ENCODE measurements around the gene IGBP1. TPM values are rescaled to one million over a fixed set of nuclear protein-coding genes. Genes with fewer than 3 reads are reported as not detected.

IGBP1 gene
- total RNA-seq, 1 donor from 2014 or later = 50.9 TPM

- Histone ChIP-seq H3K27me3 (ENCODE audit: low read depth) (no peaks in the 10 kb centered on the region), H3K9me3 (replicated peaks) (no peaks in the 10 kb centered on the region), H3K4me1 (no peaks in the 10 kb centered on the region), H3K4me3 (no peak within 1 kb of the TSS), H3K36me3 (no peaks in the 10 kb centered on the region), H3K27ac (replicated peaks) (no peak within 1 kb of the TSS)
- DNase-seq = no peak
- intact Hi-C loops (cut with micrococcal nuclease) = no loop called here
- no peak for TF ChIP-seq CTCF (IDR thresholded peaks at IDR 0.05; ENCODE audit: borderline replicate concordance)
Measured at GRCh38 chrX:70176938-70177533, 43.8 kb downstream of the IGBP1 start, which contains the start of gene DGAT2L6. Gene DGAT2L6 (plus strand): TSS chrX:70177483. CDS start chrX:70177583, 100 bp downstream.

- no peak for TF ChIP-seq CTCF (IDR thresholded peaks at IDR 0.05; ENCODE audit: borderline replicate concordance)
- Histone ChIP-seq H3K27ac (replicated peaks) (no peak overlapping the region), H3K9me3 (replicated peaks) (no peaks in the 10 kb centered on the region), H3K36me3 (no peaks in the 10 kb centered on the region), H3K4me3 (no peak overlapping the region), H3K27me3 (ENCODE audit: low read depth) (no peaks in the 10 kb centered on the region), H3K4me1 (no peaks in the 10 kb centered on the region)
- intact Hi-C loops (cut with micrococcal nuclease) = no loop called here
- no peak for DNase-seq
Measured at GRCh38 chrX:70183091-70183490, 49.8 kb downstream of the IGBP1 start.

GRCh38 chrX:70190225-70190624, 57.0 kb downstream of the IGBP1 start:
- intact Hi-C loops (cut with micrococcal nuclease) = no loop called here
- Histone ChIP-seq H3K27me3 (ENCODE audit: low read depth) (no peaks in the 10 kb centered on the region), H3K4me3 (no peak overlapping the region), H3K27ac (replicated peaks) (no peak overlapping the region), H3K36me3 (no peaks in the 10 kb centered on the region), H3K4me1 (no peaks in the 10 kb centered on the region), H3K9me3 (replicated peaks) (peaks cover 3% of the 10 kb centered on the region)
- no peak for DNase-seq
- TF ChIP-seq CTCF (IDR thresholded peaks at IDR 0.05; ENCODE audit: borderline replicate concordance) = no peak

GRCh38 chrX:70196961-70197720, 63.9 kb downstream of the IGBP1 start:
- Histone ChIP-seq H3K36me3 (no peaks in the 10 kb centered on the region), H3K4me1 (no peaks in the 10 kb centered on the region), H3K27ac (replicated peaks) (no peak overlapping the region), H3K4me3 (no peak overlapping the region), H3K27me3 (ENCODE audit: low read depth) (no peaks in the 10 kb centered on the region), H3K9me3 (replicated peaks) (no peaks in the 10 kb centered on the region)
- intact Hi-C loops (cut with micrococcal nuclease) = loop anchor here (5.0 kb wide), 1 partner anchor 65 kb away; the partner anchor contains the start of gene P2RY4
- TF ChIP-seq CTCF (IDR thresholded peaks at IDR 0.05; ENCODE audit: borderline replicate concordance) = peak; percentile 68
- peak; percentile 11 for DNase-seq

- H3K4me1 ChIP-seq = no peaks in the 10 kb centered on the region
- H3K36me3 ChIP-seq = no peaks in the 10 kb centered on the region
- no peaks in the 10 kb centered on the region for H3K9me3 ChIP-seq (replicated peaks)
- H3K27ac ChIP-seq (replicated peaks) = no peak overlapping the region
- no peak for TF ChIP-seq CTCF (IDR thresholded peaks at IDR 0.05; ENCODE audit: borderline replicate concordance)
- H3K4me3 ChIP-seq = no peak overlapping the region
- DNase-seq = no peak
- intact Hi-C loops (cut with micrococcal nuclease) = no loop called here
- H3K27me3 ChIP-seq (ENCODE audit: low read depth) = no peaks in the 10 kb centered on the region
Measured at GRCh38 chrX:70201732-70202131, 68.5 kb downstream of the IGBP1 start.

Data from left ventricle myocardium inferior (tissue), 1 donor.